HG02623 (cell line): ENCODE data around the gene TRIO.

Source experiments
- ATAC-seq: cut with Tn5 transposase; IDR thresholded peaks from one replicate; pipeline ENCODE4 v1.9.1; 2021; ENCODE audit warnings: moderate library complexity; ENCODE audit not compliant: unreplicated experiment

TRIO gene

GRCh38 chr5:14204785-14205321 is 61.7 kb downstream of the TRIO start:
- no peak for ATAC-seq

GRCh38 chr5:14206028-14206725 is 63.0 kb downstream of the TRIO start:
- no peak for ATAC-seq

- ATAC-seq, result peak; percentile 21
Observed at GRCh38 chr5:14207428-14207827, 64.3 kb downstream of the TRIO start.

DNA sequence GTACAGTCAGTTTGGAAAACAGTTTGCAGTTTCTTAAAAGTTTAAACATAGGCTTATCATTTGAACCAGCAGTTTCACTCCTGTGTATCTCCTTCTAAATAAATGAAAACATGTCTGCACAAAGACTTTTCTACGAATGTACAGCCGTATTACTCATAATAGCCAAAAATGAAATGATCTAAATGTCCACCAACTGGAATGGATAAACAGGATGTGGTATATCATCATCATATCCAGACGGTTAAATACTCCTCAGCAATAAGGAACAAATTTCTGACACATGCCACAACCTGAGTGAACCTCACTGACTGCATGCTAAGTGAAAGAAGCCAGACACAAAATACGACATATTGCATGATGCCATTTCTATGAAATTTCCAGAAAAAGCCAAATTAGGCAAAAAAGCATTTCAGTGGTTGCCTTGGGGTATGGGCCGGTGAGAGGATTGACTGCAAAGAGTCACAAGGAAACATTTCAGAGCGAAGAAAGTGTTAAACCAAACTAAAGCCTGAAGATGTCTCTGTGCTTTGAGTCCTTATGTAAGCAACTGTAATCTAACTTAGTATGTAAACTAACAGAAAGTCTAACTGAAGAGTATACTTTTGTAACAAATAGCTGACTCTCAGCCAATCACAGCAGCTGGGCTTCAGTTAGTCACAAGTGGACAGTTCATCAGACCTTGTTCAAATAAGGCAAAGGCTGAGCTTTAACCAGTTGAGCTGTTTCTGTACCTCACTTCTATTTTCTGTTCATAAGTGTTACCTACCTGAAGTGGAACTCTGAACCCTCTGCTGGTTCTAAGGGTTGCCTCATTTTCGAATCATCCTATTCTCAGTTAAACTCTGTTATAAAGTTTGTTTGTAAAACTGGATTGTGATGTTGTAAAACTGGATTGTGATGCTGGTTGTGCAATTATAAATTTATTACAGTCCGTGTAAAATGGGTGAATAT is 65.2 kb downstream of the TRIO start:
- ATAC-seq, result peak; percentile 57

- no peak for ATAC-seq
Observed at GRCh38 chr5:14209222-14209822, 66.2 kb downstream of the TRIO start.

DNA sequence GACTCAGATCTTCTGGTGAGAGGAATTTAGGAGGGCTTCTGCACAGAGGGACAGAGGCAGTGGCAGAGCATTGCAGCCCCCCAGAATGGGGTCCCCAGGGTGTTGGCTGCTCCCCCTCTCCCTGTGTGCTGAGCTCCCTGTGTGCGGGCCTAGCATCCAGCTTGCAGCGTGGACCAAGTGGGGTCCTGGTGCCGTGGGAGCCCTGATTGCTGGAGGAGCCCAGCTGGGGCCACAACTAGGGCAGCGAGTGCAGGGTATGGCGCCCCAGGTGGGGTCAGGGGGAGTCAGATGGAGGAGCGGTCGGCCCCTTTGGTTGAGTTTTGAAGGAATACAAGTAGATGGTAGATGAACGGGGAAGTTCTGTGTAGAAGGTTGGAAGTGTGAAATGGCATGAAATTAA is 66.7 kb downstream of the TRIO start:
- no peak for ATAC-seq

DNA sequence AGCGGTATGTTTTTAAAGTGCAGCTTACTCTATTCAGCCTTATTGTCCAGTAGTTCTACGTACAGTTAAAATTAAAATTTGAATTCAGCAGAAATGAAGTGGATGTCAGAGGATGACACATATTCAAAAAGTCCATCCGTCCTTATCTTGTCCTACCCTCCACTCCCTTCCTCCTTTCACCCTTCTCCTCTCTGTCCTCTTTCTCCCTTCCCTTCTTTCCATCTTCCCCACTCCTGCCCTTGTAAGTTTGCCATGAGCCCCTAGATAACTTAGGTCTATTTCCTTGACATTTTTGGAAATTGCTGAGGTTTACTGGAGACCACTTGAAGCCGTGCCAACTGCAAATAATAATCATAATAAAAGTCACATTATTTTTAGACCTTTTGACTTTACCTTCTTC is 67.6 kb downstream of the TRIO start:
- ATAC-seq, result no peak

DNA sequence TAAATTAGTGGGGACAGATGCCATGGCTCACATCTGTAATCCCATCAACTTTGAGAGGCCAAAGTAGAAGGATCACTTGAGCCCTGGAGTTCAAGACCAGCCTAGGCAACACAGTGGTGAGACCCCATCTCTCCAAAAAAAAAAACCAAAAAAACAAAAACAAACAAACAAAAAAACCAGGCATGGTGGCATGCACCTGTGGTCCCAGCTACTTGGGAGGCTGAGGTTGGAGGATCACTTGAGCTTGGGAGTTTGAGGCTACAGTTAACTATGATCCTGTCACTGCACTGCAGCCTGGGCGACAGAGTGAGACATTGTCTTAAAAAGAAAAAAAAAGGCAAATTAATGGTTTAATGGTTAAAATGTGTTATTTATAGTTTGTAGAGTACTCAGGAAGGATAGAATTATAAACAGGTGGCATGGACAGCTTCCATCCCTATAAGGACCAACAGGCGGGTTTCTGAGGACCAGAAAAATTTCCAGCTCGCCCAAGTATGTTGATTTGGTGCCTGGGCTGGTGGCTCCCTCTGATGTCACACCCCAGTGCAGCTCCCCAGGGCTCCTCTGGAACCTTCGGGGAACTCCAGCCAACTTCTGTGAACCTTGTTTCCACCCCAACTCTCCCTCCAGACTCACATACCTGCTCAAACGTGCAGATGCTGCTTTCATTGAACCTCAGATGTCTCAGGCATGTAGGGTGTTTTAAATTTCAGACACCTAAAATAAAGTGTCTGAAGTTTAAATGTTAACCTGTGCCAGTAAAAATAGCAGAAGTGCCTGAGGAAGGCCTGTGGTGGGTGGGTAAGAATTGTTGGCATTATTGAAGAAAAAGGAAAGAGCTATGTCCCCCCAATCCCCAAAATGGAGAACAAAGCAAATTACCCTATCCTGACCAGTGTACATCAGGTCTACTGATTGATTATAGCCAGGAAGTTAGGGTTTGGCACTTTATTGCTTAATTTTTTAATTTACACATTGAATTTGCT is 69.0 kb downstream of the TRIO start:
- peak; percentile 33 for ATAC-seq

- peak; percentile 29 for ATAC-seq
Observed at GRCh38 chr5:14212838-14213237, 69.7 kb downstream of the TRIO start.

DNA sequence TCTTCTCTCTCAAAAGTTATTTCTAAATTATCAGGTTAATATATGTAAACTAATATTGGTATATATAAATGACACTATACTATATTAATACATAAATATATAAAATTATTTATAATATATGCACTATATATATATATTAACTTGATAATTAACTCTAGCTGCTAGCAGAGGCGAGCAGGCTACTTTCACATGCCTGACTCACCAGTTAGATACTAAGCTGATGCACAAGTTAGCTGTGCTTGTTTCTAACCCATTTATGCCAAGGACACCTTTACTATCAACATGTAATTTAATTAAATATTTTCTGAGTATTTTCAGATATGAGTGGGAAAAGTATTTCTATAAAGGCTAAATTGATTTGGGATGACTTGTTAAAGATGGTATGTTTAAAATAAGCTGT is 70.1 kb downstream of the TRIO start:
- ATAC-seq, result no peak

DNA sequence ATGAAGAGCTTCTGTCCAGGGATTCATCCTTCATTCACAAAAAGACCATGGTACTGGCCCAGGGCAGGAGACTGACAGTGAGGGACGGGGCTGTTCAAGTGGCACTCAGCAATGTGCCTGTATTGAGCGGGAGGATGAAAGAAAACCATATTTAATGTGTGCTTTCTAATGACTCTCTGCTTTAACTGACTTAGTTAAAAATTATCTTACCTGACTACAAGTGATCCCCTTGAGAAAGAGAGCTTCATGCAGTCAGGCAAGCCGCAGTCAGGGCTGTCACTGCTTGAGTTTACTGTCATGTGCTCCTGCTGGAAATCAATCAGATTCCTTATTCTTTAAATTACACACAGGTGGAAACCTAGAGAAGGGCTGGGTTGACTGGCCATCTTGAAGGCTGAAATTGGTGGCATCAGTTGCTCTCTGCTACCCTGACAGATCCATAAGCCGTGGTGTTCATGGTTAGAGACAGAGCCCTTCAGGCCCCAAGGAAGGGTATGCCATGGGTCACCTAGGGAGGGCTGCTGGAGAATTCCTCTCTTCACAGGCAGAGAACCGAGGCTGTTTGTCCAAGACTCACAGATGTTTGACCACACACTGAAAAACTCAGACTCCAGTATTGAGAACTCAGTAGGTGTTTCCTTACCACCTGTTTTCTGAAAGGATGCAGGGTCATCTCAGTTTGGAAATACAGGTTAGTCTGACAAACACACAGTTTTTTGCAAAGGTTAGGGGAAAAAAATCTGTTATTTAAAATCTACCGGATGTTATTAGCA is 70.9 kb downstream of the TRIO start:
- peak; percentile 27 for ATAC-seq

GRCh38 chr5:14215901-14216300 is 72.8 kb downstream of the TRIO start:
- ATAC-seq, result no peak

DNA sequence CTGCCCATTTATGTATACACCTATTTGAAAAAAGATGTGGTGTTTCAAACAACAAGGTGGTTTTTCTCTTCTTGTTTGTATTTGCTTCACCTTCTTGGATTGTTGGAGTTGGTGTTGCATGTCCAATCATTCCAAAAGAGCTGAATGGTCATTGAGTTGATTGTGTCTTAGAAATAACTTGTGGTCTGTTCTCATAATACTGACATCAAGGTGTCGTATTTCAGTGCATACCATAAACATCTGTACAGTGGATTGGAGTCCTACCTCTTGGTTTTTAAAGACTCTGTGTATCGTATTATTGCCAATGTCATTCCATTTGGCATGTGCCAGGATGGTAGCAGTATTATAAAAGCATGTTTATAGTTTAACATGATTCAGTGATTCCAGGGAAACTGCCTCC is 73.2 kb downstream of the TRIO start:
- no peak for ATAC-seq

GRCh38 chr5:14216902-14217301 is 73.8 kb downstream of the TRIO start:
- ATAC-seq, result no peak

- no peak for ATAC-seq
Observed at GRCh38 chr5:14217587-14217986, 74.4 kb downstream of the TRIO start.

DNA sequence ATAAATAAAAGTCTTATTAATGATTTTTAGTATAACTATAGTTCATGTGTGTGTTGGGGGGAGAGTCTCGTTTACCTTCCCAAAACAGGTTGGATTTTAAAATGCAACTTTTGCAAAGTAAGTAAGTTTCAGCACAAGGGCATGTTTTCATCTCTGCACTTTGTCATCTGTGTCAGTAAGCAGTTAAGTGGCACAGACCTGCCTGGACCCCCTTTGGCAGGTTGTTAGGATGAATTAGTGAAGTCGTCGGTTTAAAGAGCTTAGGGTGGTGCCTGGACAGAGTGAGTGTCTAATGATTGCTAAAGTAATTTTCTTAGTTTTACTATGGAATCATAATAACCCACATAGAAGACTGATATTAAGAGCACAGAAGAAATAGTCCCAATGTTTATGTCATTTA is 74.9 kb downstream of the TRIO start:
- no peak for ATAC-seq

- ATAC-seq, result no peak
Observed at GRCh38 chr5:14218480-14218879, 75.3 kb downstream of the TRIO start.

DNA sequence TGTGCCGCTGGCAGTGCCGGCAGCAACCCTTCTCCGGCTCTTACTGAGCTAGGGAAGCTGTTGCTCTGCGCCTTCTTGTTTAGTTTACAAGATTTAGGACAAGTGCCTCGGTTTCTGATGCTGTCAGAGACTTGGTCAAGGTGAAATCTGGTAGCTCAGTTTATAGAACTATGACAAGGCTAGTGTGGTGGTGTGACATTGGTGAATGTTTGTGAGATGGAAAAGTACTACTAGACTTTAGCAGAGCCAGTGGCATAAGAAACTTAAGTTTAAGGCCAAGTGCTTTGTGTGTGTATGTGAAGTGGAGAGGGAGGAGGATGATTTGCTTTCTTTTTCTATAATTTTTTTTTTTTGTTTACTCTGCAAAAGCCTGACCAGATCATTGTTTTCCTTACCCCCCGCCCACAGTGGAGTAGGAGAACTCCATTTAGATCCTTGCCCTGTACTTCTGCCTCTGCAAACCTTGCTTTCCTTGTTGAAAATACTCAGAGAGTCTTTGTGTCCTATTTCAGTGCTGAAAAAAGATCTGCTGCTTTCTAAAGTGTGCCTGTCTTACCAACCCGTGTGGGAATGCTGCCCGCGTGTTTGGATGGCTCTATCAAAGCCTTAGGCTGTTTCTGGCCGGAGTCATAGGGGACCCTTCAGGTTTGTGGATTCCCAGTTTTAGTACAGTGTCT is 75.9 kb downstream of the TRIO start:
- ATAC-seq, result no peak
